BE2C (cell line): ENCODE data around the gene GALNT12.

Experiments used
- DNase-seq: peaks from one replicate; pipeline ENCODE4 v3.0.0-alpha.2; 2020
- H3K27me3 ChIP-seq: fragments of 250-450 bp; sonication (Bioruptor Pico); 2 replicates; pipeline ENCODE4 v1.5.1; 2020; ENCODE audit warnings: mild to moderate bottlenecking
- H3K36me3 ChIP-seq: fragments of 250-450 bp; sonication (Bioruptor Pico); 2 replicates; pipeline ENCODE4 v1.5.1; 2020; ENCODE audit warnings: mild to moderate bottlenecking
- H3K4me1 ChIP-seq: fragments of 250-450 bp; sonication (Bioruptor Pico); 2 replicates; pipeline ENCODE4 v1.5.1; 2020
- H3K4me3 ChIP-seq: 2 replicates; pipeline ENCODE4 v1.5.1; 2011; ENCODE audit warnings: low read depth, low read length
- H3K9me3 ChIP-seq: fragments of 250-450 bp; sonication (Bioruptor Pico); 2 replicates; pipeline ENCODE4 v1.5.1; 2020
- CTCF ChIP-seq: IDR thresholded peaks from 2 replicates; pipeline ENCODE4 v1.5.1; 2012; ENCODE audit warnings: mild to moderate bottlenecking, low read depth, low read length

The GALNT12 gene

GRCh38 chr9:98869078-98869745 is 61.7 kb downstream of the GALNT12 start:
- TF ChIP-seq CTCF, result no peak
- H3K36me3 ChIP-seq, result no peaks in the 10 kb centered on the region
- no peaks in the 10 kb centered on the region for H3K27me3 ChIP-seq
- no peaks in the 10 kb centered on the region for H3K4me1 ChIP-seq
- no peak for DNase-seq
- no peaks in the 10 kb centered on the region for H3K9me3 ChIP-seq
- H3K4me3 ChIP-seq, result no peak overlapping the region

GRCh38 chr9:98869866-98870265 is 62.4 kb downstream of the GALNT12 start:
- Histone ChIP-seq H3K4me1 (no peaks in the 10 kb centered on the region), H3K9me3 (no peaks in the 10 kb centered on the region), H3K36me3 (no peaks in the 10 kb centered on the region), H3K27me3 (no peaks in the 10 kb centered on the region), H3K4me3 (no peak overlapping the region)
- DNase-seq, result no peak
- TF ChIP-seq CTCF, result no peak

GRCh38 chr9:98870782-98871557 is 63.5 kb downstream of the GALNT12 start:
- Histone ChIP-seq H3K4me1 (no peaks in the 10 kb centered on the region), H3K36me3 (no peaks in the 10 kb centered on the region)
- no peak for TF ChIP-seq CTCF

GRCh38 chr9:98871558-98872065 is 64.1 kb downstream of the GALNT12 start:
- no peaks in the 10 kb centered on the region for H3K4me1 ChIP-seq
- DNase-seq, result no peak
- no peaks in the 10 kb centered on the region for H3K36me3 ChIP-seq
- no peak overlapping the region for H3K4me3 ChIP-seq
- H3K9me3 ChIP-seq, result no peaks in the 10 kb centered on the region
- TF ChIP-seq CTCF, result no peak
- no peaks in the 10 kb centered on the region for H3K27me3 ChIP-seq

More at GRCh38 chr9:98870782-98871557, 63.5 kb downstream of the GALNT12 start:
- Histone ChIP-seq H3K4me3 (no peak overlapping the region), H3K27me3 (no peaks in the 10 kb centered on the region), H3K9me3 (no peaks in the 10 kb centered on the region)
- no peak for DNase-seq

GRCh38 chr9:98873526-98873925 is 66.1 kb downstream of the GALNT12 start:
- no peak for TF ChIP-seq CTCF
- no peaks in the 10 kb centered on the region for H3K36me3 ChIP-seq
- no peak overlapping the region for H3K4me3 ChIP-seq
- H3K4me1 ChIP-seq, result no peaks in the 10 kb centered on the region
- no peaks in the 10 kb centered on the region for H3K27me3 ChIP-seq
- H3K9me3 ChIP-seq, result no peaks in the 10 kb centered on the region
- no peak for DNase-seq

GRCh38 chr9:98873951-98874371 is 66.5 kb downstream of the GALNT12 start:
- no peak for TF ChIP-seq CTCF
- DNase-seq, result no peak
- Histone ChIP-seq H3K4me3 (no peak overlapping the region), H3K27me3 (no peaks in the 10 kb centered on the region), H3K36me3 (no peaks in the 10 kb centered on the region), H3K9me3 (no peaks in the 10 kb centered on the region), H3K4me1 (no peaks in the 10 kb centered on the region)
